SK-N-MC (cell line): ENCODE measurements around the gene PACSIN3.
A peak's percentile ranks its signal among the peaks of the same experiment; 100 is the strongest.

Source experiments
- DNase-seq: peaks from one replicate; pipeline ENCODE4 v3.0.0-alpha.2; 2011; ENCODE audit warnings: low read depth, low spot score
- H3K27ac ChIP-seq: fragments of 200-600 bp; sonication (generic); 2 replicates; pipeline ENCODE4 v1.5.1; 2016; ENCODE audit warnings: mixed run types
- H3K36me3 ChIP-seq: fragments of 200-600 bp; sonication (generic); 2 replicates; pipeline ENCODE4 v1.6.1; 2017; ENCODE audit warnings: antibody characterized with exemption, low read length, mixed read lengths; ENCODE audit not compliant: insufficient read depth
- H3K4me3 ChIP-seq: fragments of 200-600 bp; sonication (generic); 2 replicates; pipeline ENCODE4 v1.5.1; 2016
- H3K9ac ChIP-seq: fragments of 200-600 bp; sonication (generic); 2 replicates; pipeline ENCODE4 v1.8.0; 2017; ENCODE audit warnings: mixed run types, mixed read lengths; ENCODE audit not compliant: insufficient read length
- H3K9me3 ChIP-seq: fragments of 200-600 bp; sonication (generic); 2 replicates; pipeline ENCODE4 v1.6.1; 2017; ENCODE audit warnings: low read depth, mild to moderate bottlenecking, antibody characterized with exemption, low read length, moderate library complexity, mixed read lengths
- EZH2 ChIP-seq: fragments of 200-600 bp; sonication (generic); IDR thresholded peaks from one replicate; pipeline ENCODE4 v1.6.1; 2017; ENCODE audit warnings: antibody characterized with exemption
- FOXP2 ChIP-seq: optimal IDR thresholded peaks from 2 replicates; pipeline ENCODE3; 2011; ENCODE audit warnings: mild to moderate bottlenecking, moderate library complexity; ENCODE audit not compliant: insufficient read depth; ENCODE audit errors: extremely low read length, control extremely low read depth
- POLR2AphosphoS5 ChIP-seq: IDR thresholded peaks from 2 replicates; pipeline ENCODE4 v1.6.1; 2012; ENCODE audit warnings: mild to moderate bottlenecking, low read depth, low read length, borderline replicate concordance

Gene PACSIN3

GRCh38 chr11:47186076-47186699 is at the start of gene PACSIN3:
Gene PACSIN3 (minus strand): TSS chr11:47186434. CDS start chr11:47182727, 3,707 bp downstream.
- Histone ChIP-seq H3K9ac (peak within 1 kb of the TSS; percentile 84), H3K9me3 (no peaks in the 10 kb centered on the region), H3K36me3 (no peaks in the 10 kb centered on the region), H3K4me3 (peak within 1 kb of the TSS; percentile 93), H3K27ac (peak within 1 kb of the TSS; percentile 70; the same call in 1 of the 2 replicates)
- TF ChIP-seq POLR2AphosphoS5 (peak; percentile 54; the same call in 1 of the 2 replicates), EZH2 (no peak)
- DNase-seq: no peak

GRCh38 chr11:47235163-47235562 is 48.9 kb upstream of the PACSIN3 start:
- peaks cover 15% of the 10 kb centered on the region for H3K36me3 ChIP-seq
- no peaks in the 10 kb centered on the region for H3K9me3 ChIP-seq
- TF ChIP-seq FOXP2: no peak
- TF ChIP-seq EZH2: no peak
- TF ChIP-seq POLR2AphosphoS5: no peak
- H3K4me3 ChIP-seq: no peak overlapping the region
- H3K27ac ChIP-seq: no peak overlapping the region
- no peak for DNase-seq
- no peak overlapping the region for H3K9ac ChIP-seq

GRCh38 chr11:47234669-47235100 is 48.5 kb upstream of the PACSIN3 start:
- Histone ChIP-seq H3K27ac (no peak overlapping the region), H3K36me3 (peaks cover 10% of the 10 kb centered on the region), H3K9me3 (no peaks in the 10 kb centered on the region), H3K9ac (no peak overlapping the region), H3K4me3 (no peak overlapping the region)
- TF ChIP-seq EZH2 (no peak), FOXP2 (no peak), POLR2AphosphoS5 (no peak)
- no peak for DNase-seq

GRCh38 chr11:47233989-47234668 is 47.9 kb upstream of the PACSIN3 start:
- no peak for TF ChIP-seq FOXP2
- TF ChIP-seq POLR2AphosphoS5: no peak
- no peak for TF ChIP-seq EZH2
- no peak overlapping the region for H3K9ac ChIP-seq
- no peaks in the 10 kb centered on the region for H3K9me3 ChIP-seq
- no peak overlapping the region for H3K4me3 ChIP-seq
- no peak for DNase-seq
- no peak overlapping the region for H3K27ac ChIP-seq
- peaks cover 5% of the 10 kb centered on the region; the same call in 1 of the 2 replicates for H3K36me3 ChIP-seq

GRCh38 chr11:47233051-47233450 is 46.8 kb upstream of the PACSIN3 start:
- Histone ChIP-seq H3K9me3 (no peaks in the 10 kb centered on the region), H3K36me3 (no peaks in the 10 kb centered on the region; the same call in 1 of the 2 replicates), H3K9ac (no peak overlapping the region), H3K4me3 (no peak overlapping the region), H3K27ac (no peak overlapping the region)
- DNase-seq: no peak
- TF ChIP-seq FOXP2: no peak
- TF ChIP-seq POLR2AphosphoS5: no peak
- no peak for TF ChIP-seq EZH2

- Histone ChIP-seq H3K9me3 (no peaks in the 10 kb centered on the region), H3K4me3 (no peak overlapping the region), H3K36me3 (peaks cover 11% of the 10 kb centered on the region), H3K9ac (no peak overlapping the region), H3K27ac (no peak overlapping the region)
- no peak for TF ChIP-seq EZH2
- no peak for TF ChIP-seq FOXP2
- no peak for TF ChIP-seq POLR2AphosphoS5
- DNase-seq: no peak
These were observed 42.9 kb upstream of the PACSIN3 start for GRCh38 chr11:47229161-47229560.

GRCh38 chr11:47225552-47226400 is 39.5 kb upstream of the PACSIN3 start:
- H3K27ac ChIP-seq: no peak overlapping the region

GRCh38 chr11:47222696-47223095 is 36.5 kb upstream of the PACSIN3 start:
- Histone ChIP-seq H3K27ac (no peak overlapping the region), H3K36me3 (peaks cover 14% of the 10 kb centered on the region), H3K9me3 (no peaks in the 10 kb centered on the region), H3K9ac (no peak overlapping the region), H3K4me3 (no peak overlapping the region)
- TF ChIP-seq FOXP2: no peak
- TF ChIP-seq POLR2AphosphoS5: no peak
- TF ChIP-seq EZH2: no peak
- no peak for DNase-seq

More at GRCh38 chr11:47225552-47226400, 39.5 kb upstream of the PACSIN3 start:
- no peak overlapping the region for H3K4me3 ChIP-seq
- peaks cover 11% of the 10 kb centered on the region for H3K36me3 ChIP-seq
- DNase-seq: no peak
- no peaks in the 10 kb centered on the region for H3K9me3 ChIP-seq
- no peak overlapping the region for H3K9ac ChIP-seq
- TF ChIP-seq POLR2AphosphoS5 (no peak), FOXP2 (no peak), EZH2 (no peak)
